ENCODE measurements around the gene PRKN. TPM values are rescaled to one million over a fixed set of nuclear protein-coding genes. Genes with fewer than 3 reads are reported as not detected.

Gene PRKN
- total and polyA plus RNA-seq, 2 experiments from 2014 or later = 0.10 to 0.84 TPM

- TF ChIP-seq, protein P1, sequence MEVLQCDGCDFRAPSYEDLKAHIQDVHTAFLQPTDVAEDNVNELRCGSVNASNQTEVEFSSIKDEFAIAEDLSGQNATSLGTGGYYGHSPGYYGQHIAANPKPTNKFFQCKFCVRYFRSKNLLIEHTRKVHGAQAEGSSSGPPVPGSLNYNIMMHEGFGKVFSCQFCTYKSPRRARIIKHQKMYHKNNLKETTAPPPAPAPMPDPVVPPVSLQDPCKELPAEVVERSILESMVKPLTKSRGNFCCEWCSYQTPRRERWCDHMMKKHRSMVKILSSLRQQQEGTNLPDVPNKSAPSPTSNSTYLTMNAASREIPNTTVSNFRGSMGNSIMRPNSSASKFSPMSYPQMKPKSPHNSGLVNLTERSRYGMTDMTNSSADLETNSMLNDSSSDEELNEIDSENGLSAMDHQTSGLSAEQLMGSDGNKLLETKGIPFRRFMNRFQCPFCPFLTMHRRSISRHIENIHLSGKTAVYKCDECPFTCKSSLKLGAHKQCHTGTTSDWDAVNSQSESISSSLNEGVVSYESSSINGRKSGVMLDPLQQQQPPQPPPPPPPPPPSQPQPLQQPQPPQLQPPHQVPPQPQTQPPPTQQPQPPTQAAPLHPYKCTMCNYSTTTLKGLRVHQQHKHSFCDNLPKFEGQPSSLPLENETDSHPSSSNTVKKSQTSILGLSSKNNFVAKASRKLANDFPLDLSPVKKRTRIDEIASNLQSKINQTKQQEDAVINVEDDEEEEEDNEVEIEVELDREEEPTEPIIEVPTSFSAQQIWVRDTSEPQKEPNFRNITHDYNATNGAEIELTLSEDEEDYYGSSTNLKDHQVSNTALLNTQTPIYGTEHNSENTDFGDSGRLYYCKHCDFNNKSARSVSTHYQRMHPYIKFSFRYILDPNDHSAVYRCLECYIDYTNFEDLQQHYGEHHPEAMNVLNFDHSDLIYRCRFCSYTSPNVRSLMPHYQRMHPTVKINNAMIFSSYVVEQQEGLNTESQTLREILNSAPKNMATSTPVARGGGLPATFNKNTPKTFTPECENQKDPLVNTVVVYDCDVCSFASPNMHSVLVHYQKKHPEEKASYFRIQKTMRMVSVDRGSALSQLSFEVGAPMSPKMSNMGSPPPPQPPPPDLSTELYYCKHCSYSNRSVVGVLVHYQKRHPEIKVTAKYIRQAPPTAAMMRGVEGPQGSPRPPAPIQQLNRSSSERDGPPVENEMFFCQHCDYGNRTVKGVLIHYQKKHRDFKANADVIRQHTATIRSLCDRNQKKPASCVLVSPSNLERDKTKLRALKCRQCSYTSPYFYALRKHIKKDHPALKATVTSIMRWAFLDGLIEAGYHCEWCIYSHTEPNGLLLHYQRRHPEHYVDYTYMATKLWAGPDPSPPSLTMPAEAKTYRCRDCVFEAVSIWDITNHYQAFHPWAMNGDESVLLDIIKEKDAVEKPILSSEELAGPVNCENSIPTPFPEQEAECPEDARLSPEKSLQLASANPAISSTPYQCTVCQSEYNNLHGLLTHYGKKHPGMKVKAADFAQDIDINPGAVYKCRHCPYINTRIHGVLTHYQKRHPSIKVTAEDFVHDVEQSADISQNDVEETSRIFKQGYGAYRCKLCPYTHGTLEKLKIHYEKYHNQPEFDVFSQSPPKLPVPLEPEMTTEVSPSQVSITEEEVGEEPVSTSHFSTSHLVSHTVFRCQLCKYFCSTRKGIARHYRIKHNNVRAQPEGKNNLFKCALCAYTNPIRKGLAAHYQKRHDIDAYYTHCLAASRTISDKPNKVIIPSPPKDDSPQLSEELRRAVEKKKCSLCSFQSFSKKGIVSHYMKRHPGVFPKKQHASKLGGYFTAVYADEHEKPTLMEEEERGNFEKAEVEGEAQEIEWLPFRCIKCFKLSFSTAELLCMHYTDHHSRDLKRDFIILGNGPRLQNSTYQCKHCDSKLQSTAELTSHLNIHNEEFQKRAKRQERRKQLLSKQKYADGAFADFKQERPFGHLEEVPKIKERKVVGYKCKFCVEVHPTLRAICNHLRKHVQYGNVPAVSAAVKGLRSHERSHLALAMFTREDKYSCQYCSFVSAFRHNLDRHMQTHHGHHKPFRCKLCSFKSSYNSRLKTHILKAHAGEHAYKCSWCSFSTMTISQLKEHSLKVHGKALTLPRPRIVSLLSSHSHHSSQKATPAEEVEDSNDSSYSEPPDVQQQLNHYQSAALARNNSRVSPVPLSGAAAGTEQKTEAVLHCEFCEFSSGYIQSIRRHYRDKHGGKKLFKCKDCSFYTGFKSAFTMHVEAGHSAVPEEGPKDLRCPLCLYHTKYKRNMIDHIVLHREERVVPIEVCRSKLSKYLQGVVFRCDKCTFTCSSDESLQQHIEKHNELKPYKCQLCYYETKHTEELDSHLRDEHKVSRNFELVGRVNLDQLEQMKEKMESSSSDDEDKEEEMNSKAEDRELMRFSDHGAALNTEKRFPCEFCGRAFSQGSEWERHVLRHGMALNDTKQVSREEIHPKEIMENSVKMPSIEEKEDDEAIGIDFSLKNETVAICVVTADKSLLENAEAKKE (CRISPR knock-in tag; IDR thresholded peaks at IDR 0.05) = no peak
- TF ChIP-seq EZH2 (IDR thresholded peaks at IDR 0.05; ENCODE audit: low read depth, unreplicated experiment) (no peak), NANOG (IDR thresholded peaks at IDR 0.05; ENCODE audit: borderline replicate concordance) (no peak), ETS1 (IDR thresholded peaks at IDR 0.05) (no peak), EZH2phosphoT487 (IDR thresholded peaks at IDR 0.05; ENCODE audit: unreplicated experiment) (no peak), CREB1 (CRISPR knock-in tag; IDR thresholded peaks at IDR 0.05; ENCODE audit: low read depth) (no peak), ZNF331 (CRISPR knock-in tag; IDR thresholded peaks at IDR 0.05; ENCODE audit: low read depth) (no peak), POLR2AphosphoS5 (IDR thresholded peaks at IDR 0.05; ENCODE audit: low read depth) (no peak)
Observed at GRCh38 chr6:162377735-162378134, 349.8 kb downstream of the PRKN start (continued).

DNA sequence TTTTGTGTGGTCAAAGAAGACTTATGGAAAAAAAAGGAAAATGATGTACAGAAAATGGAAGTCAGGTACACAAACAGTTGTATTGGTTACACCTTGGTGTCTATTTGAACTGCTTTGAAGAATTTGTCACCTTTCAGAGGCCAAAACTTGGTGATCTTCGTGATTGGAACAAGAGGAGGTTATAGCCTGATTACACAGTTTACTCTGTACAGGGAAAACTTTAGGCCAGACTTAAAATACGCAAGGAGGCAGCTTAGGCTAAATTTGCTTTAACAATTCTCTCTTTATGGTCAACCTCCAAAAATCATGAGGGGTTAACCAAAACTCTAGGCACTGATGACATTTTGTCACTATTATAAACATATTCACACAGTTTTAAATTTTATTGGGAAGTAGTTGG, 353.7 kb downstream of the PRKN start:
- no peak overlapping the region for H3K4me3 ChIP-seq
- no peaks in the 10 kb centered on the region for H3K79me2 ChIP-seq (replicated peaks; ENCODE audit: insufficient read depth)
- H3K27me3 ChIP-seq (ENCODE audit: insufficient read depth) = no peaks in the 10 kb centered on the region
- H3F3A ChIP-seq (replicated peaks; ENCODE audit: low read depth) = no peaks in the 10 kb centered on the region
- no peak overlapping the region for H3K27ac Mint-ChIP-seq
- DNase-seq (ENCODE audit: low spot score) (no peak), ATAC-seq (no peak)
- no peaks in the 10 kb centered on the region for H3K4me1 Mint-ChIP-seq
- H3K4me1 ChIP-seq (ENCODE audit: insufficient read depth) = no peaks in the 10 kb centered on the region
- H4K20me1 ChIP-seq (replicated peaks; ENCODE audit: insufficient read depth) = no peaks in the 10 kb centered on the region
- no peak overlapping the region for H3K4me2 ChIP-seq
- no peaks in the 10 kb centered on the region for H3K36me3 Mint-ChIP-seq (ENCODE audit: low read depth)
- H3K4me3 Mint-ChIP-seq = no peak overlapping the region
- no peaks in the 10 kb centered on the region for H3K9me3 Mint-ChIP-seq
- no peak overlapping the region for H3K27ac ChIP-seq (ENCODE audit: low read depth)
- no peaks in the 10 kb centered on the region for H3K36me3 ChIP-seq (ENCODE audit: insufficient read depth)
- H2AFZ ChIP-seq = no peak overlapping the region
- peaks cover 5% of the 10 kb centered on the region for H3K27me3 Mint-ChIP-seq (ENCODE audit: insufficient read depth, low read depth, poor library complexity)
- peaks cover 4% of the 10 kb centered on the region; the same call in 1 of the 2 replicates for H3K9me2 ChIP-seq (ENCODE audit: insufficient read depth)
- no peak for TF ChIP-seq ZNF331 (CRISPR knock-in tag; IDR thresholded peaks at IDR 0.05; ENCODE audit: low read depth)
- TF ChIP-seq ZNF114 (CRISPR knock-in tag; IDR thresholded peaks at IDR 0.05) = no peak
- TF ChIP-seq CTCF (conservative IDR thresholded peaks at IDR 0.05; ENCODE audit: low read depth in 2 of 2) = no peak
- no peak for TF ChIP-seq ETS1 (IDR thresholded peaks at IDR 0.05)

Data from GM23338 (cell line).